GM18499 (cell line): ENCODE results near the gene LILRB5.
"Not testable (repeated sequence)": the region's sequence is repeated elsewhere in the genome, so short reads cannot be mapped to it uniquely, and the experiment has no call there.

Source experiments
- ATAC-seq: cut with Tn5 transposase; IDR thresholded peaks from one replicate; pipeline ENCODE4 v1.9.1; 2021; ENCODE audit warnings: moderate number of reproducible peaks; ENCODE audit not compliant: insufficient read depth, unreplicated experiment

The LILRB5 gene

DNA sequence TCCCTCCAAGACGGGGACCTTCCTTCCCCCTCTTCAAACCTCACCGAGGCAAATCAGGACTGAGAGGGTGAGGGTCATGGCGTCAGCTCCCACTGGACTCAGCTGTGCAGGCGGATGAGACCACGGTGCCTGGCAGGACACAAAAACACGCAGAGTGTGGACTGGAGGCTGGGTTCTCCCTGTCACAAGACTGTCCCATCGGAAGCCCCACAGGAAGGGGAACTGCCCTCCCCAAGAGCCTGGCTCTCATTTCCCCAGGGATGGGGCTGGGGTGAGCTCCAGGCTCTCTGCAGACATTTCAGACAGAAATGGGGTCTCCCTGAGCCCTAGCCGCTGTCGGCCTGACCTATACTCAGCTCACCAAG is at the start of gene LILRB5:
Gene LILRB5 (minus strand): TSS at position 158 of the 365 bp plus-strand sequence. CDS start 80 bp downstream, at position 78.
- ATAC-seq, result no peak

DNA sequence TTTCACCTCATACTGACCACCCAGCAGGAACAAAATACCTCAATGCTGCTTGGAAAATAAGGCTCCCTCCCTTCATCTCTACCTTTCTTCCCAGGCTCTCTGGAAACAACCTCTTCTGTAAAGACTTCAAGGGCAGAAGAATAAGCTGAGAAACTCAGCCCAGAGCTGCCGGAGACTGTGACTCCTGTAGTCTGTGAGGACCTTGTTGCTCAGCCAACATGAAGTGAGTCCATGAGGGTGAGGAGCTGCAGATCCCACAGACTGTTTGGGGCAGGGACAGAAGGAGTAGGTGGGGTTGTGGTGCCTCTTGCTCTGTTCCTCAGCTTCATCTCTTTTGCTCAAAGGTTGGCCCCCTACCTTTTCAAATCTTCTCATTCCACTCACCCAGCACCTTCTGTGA is 48.1 kb upstream of the LILRB5 start:
- no peak for ATAC-seq

DNA sequence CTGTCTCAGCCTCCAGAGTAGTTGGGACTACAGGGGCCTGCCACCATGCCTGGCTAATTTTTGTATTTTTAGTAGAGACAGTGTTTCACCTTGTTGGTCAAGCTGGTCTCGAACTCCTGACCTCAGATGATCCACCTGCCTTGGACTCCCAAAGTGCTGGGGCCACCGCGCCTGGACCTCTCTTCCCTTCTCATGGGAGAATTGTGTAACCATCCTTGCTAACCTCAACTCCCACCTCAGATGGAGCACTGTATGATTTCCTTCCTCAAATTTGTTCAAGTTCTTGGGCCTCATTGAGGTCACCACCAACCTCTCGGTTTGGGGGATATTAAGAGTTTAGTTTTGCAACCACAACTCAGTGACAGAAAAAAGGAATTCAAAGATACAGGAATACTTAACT is 45.2 kb upstream of the LILRB5 start:
- no peak for ATAC-seq

DNA sequence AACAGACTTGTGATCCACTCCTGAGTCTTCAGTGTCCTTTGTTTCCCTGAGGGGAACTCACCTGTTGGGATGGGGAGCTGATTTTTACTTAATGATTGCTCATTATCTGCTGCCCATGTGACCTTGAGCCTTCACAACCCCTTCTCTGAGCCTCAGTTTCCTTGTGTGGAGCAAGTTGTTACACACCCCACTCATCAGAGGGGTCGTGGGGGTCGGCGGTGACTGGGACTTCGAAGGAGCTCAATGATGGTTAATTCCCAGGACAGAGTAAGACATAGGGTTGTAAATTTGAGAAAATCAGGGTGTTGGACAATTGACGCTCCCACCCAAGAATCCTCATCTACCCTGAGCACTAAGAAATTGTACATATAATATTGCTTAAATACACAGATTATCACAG is 42.4 kb upstream of the LILRB5 start:
- no peak for ATAC-seq

DNA sequence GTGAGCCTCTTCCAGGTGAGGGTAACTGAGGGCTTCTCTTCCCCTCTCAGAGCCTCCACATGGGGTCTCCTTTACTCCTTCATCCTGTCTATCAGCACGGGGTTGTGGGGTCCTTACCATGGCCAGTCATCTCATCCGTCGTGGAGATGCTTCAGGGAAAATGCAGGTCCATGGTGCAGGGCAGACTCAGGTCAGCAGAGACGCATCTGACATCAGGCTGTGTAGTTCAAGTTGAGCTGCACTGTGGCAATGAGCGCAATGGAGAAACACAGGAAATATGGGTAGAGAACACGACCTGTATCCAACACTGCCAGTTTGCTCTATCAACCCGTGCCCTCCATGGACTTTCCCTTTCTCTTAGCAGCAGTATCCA is 42.0 kb upstream of the LILRB5 start:
- ATAC-seq, result no peak

DNA sequence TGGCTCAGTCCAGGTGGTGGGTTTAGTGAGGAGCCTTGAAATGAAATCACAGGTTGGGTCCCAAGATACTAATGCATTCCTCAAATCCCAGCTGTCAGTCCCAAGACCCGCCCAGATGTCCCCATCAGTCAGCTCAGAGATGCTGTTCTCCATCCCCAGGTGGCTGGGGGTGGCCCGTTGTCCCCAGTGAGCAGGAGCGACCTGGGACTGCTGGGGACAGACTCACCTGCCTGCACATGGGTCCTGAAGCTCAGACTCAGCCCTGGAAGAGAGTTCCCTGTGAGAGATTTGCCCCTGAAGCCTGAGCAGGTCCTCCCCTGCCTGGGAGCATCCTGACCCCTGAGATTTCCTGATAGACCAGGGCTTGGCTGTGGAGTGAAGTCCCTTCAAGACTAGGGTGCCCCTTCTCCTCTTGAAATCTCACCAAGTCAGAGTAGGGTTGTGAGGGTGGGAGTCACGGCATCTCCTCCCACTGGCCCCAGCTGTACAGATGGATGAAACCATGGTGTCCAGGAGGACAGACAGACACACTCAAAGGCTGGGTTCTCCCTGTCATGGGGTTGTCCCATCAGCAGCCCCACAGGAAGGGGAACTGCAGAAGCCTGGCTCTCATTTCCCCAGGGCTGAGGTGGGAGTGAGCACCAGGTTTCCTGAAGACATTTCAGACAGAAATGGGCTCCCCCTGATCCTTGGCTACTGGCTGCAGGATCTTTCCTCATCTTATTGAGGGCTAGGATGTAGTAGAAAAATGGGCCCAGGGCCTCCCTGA is 41.5 kb upstream of the LILRB5 start:
- ATAC-seq, result no peak

DNA sequence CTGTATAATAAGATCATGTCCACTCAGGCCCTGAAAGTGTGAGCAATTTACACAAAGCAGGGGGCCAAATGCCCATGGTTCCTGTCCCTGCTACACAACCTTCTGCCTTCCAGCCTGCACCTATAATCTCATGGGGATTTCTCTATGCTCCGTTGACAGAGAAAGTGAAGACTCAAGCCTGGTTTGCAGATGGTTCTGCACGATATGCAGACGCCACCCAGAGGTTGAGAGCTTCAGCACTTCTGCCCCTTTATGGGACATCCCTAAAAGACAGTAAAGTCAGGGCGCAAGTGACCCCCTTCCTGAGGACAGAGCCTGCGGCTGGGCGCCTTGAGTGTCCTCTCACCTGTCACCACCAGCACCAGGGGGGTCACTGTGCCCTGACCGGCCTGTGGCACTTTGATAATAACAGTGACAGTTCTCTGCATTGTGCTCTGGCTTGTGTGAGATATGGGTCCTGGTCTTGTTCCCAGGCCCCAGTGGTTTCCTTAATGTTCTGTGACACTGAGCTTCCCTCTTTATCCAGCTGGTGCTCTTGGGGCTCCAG is 40.8 kb upstream of the LILRB5 start:
- ATAC-seq, result no peak

DNA sequence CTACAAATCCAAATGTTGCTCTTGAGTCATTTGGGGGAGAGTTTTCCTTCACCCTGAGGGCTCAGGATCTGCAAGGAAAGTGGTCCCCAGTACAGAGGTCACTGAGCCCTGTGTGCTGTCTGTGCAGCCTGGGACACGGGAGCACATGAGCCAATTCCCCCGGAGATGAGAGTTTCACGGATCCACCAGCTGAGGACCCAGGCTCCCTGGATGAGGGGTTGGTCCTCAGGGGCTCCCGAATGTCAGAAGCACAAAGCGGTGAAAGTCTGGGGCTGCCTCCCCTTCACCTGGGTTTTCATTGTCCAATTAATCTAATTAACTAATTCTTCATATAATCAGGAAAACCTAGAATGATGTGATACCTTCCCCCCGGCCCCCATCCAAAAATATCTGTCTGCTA is 37.5 kb upstream of the LILRB5 start:
- ATAC-seq, result no peak

DNA sequence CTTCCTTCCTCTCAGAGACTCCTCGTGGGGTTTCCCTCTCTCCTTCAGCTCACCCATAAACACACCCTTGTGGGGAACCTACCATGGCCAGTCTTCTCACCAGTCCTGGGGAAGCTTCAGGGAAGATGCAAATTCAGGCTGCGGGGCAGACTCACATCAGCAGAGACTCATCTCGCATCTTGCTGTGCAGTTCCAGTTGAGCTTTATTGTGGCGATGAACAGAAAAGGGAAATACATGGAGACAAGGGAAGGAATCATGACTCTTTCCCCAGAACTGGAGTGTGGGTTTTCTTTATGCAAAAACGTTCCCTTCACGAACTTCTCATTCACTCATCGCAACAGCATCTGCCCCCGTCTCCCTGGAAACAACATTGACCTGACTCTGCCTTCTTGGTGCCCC is 32.1 kb upstream of the LILRB5 start:
- ATAC-seq, result not testable (repeated sequence)

DNA sequence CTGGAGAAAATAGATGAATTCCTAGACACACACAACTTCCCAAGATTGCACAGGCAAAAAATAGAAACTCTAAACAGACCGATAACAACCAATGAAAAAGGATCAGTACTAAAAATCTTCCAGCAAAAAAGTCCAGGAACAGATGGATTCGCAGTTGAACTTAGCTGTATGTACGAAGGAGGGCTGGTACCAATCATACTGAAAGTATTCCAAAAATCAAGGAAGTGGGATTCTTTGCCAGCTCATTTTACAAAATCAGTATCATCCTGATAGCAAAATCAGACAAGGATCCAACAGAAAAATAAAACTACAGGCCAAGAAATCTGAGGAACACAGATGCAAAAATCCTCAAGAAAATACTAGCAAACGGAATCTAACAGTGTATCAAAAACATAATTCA is 30.4 kb upstream of the LILRB5 start:
- ATAC-seq, result no peak

DNA sequence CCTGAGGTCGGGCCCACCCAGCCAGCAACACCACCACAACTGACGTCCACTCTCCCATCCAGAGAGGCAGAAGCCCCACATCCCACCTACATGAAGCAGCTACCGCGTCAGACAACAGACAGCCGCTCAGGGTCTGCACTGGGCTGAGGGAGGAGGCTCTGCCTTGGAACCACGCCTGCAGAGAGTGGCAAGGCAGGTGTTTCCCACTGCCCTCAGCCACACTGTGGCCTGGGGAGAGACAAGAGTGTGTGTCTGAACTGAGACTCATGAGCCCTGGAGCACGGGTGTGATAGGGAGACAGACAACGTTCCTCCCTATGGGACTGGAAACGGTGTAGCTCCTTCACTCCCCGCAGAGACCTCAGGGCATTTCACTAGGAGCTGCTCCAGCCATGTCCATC is 29.2 kb upstream of the LILRB5 start:
- ATAC-seq, result not testable (repeated sequence)

DNA sequence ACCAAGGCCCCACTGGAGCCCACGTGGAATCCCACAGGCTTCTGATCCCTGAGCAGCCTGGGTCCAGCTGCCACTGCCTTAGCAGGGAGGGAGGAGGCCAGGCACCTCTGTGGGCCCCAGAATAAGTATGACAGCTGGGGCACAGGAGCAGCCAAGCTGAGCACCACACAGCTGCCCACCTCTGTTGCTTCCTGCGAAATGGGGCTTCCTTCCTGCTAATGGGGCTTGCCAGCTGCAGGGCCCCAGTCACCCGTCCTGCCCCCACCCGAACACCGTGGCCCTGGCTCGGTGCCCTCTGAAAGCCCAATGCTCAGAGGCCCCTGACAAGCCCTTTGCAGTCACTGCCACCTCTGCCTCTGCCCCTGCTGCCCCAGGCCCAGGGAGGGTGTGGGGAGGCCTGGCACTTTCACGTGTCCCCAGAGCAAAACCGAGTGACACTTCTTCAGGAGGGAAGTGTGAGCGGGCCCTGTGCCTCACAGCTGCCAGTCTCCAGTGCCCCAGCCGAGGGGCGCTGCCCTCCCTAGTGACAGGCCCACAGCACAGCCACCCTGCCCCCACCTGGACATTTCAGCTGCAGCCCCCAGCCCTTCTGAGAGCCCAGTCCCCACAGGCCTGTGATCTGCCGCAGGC is 28.5 kb upstream of the LILRB5 start:
- not testable (repeated sequence) for ATAC-seq

DNA sequence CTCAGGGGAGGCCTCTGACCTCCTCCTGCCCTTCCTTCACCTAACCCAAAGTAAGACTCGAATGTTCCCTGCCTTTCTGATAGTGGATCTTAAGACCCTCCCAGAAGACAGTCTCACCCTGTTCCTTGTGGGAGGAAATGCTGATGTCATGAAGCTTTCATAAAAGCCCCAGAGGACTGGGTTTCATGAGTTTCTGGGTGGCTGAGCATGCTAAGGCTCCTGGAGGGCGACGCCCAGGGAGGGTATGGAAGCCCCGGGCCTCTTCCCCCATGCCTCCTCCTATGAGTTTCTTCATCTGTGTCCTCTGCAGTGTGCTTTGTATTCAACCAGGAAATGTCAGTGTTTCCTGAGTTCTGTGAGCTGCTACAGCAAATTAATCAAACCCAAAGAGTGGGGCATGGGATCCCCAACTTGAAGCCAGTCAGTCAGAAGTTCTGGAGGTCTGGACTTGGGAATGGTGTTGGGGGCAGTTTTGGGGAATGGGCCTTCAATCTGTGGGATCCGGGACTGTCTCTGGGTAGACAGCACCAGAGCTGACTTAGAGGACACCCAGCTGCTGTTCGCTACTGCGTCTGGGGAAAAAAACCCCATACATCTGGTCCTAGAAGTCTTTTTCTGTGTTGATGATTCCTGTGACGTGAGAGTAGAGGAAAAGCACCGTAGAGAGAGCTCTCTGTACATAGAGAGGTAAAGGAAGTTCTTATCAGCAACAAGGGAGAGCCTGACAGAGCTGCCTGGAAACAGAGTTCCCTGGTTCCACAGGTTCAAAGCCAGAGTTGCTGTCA is 25.8 kb upstream of the LILRB5 start:
- no peak for ATAC-seq

DNA sequence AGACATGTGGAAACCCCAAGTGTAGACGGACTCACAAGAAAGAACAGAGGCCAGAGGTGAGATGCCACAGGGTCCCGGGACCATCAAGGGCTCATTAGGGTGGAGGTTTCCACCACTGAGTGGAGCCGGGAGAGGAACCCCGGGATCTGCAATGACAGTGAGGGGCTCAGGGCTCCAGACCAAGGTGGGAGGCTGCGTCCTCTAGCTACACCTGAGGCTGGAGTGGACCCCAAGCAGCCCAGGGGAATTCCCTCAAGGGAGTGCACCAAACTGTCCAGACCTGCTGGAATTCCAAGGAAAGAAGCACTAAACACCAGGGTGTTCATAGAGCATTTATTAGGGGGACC is 24.6 kb upstream of the LILRB5 start:
- ATAC-seq, result not testable (repeated sequence)

DNA sequence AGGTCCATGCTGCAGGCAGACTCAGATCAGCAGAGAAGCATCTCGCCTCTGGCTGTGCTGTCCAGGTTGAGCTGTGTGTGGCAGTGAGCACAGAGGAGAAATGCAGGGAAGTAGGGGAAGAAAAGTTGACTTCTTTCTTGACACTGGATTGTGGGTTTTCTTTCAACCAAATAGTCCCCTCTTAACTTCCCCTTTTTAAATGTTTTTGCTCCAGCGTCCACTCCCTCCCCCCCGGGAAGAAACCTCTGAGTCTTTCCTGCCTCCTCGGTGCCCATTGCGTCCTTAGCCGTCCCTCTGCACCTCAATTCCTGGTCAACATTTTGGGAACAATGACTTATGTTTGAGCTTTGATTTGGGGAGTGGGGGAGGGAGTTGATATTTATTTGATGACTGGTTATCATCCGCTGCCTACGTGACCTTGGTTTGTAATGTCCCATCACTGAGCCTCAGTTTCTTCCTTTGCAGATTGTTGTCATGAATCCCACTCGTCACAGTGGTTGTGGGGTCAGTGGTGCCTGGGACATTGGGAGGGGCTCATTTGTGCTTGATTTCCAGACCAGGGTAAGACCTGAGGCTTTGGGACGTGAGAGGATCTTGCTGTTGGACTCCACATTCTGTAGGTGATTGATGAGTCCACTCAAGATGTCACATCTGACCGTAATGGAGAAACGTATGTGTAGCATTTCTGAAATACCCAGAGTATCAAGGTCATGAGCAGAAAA is 24.1 kb upstream of the LILRB5 start, which contains the start of gene LILRB2:
Gene LILRB2 (minus strand): TSS at position 104 of the 722 bp plus-strand sequence. CDS start 614 bp downstream, outside the sequence.
- ATAC-seq, result no peak

DNA sequence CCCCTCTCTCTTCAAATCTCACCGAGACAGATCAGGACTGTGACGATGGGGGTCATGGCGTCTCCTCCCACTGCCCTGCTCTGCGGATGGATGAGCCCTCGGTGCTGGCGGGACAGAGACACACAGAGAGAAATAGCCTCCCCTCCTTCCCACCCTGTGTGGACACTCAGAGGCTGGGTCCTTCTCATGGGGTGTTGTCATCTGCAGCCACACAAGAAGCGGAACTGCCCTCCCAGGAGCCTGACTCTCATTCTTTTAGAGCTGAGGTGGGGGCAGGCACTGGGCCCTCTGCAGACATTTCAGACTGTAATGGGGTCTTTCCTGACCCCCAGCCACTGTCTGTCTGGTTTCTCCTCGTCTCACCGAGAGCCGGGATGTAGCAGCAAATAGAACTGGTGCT is 23.4 kb upstream of the LILRB5 start:
- ATAC-seq, result not testable (repeated sequence)

DNA sequence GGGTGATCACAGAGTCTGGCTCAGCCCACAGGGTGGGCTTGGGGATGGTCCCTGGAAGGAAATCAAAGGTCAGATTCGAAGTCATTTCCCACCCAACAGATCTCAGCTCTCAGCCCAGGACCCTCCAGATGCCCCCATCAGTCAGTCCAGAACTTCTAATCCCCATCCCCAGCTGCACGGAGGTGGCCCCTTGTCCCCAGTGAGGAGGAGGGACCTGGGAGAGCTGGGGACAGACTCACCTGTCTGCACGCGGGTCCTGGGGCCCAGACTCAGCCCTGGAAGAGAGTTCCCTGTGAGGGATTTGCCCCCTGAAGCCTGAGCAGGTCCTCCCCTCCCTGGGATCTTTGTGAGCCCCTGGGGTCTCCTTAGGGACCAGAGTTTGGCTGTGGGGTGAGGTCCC is 23.0 kb upstream of the LILRB5 start:
- not testable (repeated sequence) for ATAC-seq

DNA sequence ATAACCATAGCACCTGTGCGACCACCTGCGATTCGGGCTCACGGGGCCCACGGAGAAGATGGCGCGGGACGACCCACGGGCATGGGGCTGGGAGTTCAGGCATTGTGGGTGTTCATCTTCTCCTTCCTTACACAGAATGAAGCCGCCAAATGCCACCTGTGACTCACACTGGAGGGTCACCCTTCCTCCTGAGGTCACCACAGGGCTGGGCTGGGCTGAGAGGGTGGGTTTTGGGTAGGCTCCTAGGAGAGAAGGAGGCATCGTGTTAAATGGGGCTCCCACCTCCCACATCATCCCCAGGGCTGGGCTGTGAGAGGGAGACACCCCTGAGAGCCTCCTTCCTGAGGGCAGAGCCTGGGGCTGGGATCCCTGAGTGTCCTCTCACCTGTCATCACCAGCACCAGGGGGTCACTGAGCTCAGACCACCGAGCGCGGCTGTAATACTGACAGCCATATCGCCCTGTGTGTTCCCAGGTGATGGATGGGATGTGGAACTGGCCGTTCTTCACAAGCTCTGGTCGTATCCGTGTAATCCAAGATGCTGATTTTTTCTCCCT is 22.4 kb upstream of the LILRB5 start:
- no peak for ATAC-seq

DNA sequence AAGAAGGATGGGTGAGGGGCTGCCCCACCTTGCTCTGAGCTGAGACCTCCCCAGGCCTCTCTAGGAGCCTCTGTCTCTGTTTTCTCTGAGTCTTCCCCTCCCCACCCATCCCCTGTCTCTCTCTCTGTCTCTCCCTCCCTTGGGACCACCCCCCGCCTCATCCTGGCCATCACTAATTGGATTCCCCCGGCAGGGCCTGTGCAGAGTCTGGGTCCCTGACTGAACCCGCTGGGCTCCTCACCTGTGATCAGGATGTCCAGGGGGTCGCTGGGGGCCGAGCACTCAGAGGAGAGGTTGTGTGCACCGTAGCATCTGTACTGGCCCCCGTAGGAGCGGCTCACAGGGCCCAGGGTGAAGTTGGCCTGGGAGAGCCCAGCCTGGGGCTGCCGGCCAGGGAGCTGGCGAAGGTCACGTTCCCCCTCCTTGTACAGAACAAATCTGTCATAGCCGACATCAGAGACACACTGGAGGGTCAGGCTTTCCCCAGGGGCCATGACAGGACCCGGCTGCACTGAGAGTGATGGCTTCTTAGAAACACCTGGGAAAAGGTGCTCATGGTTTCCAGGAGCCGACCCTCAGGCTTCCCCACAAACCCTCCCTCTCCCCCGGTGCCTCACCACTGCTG is 21.6 kb upstream of the LILRB5 start:
- not testable (repeated sequence) for ATAC-seq

DNA sequence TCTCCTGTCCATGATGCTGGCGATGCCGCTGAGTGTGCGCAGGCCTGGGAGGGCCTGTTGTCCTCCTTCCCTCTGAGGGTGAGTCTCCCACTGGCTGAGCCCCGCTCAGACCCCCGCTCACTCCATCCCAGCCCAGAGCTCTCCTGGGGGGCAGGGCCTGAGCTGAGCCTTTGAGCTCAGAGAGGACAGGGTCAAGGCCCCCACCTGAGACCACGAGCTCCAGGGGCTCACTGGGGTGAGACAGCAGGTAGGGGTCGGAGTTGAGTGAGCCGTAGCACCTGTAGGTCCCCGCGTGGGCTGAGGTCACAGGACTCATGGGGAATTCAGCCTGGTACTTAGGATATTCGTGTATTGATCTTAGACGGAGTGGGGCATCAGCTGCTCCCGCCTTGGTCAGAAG is 21.0 kb upstream of the LILRB5 start:
- not testable (repeated sequence) for ATAC-seq
